DND-41 (cell line): ENCODE data around the gene PIK3CB.

ENCODE experiments used
- CTCF ChIP-seq: IDR thresholded peaks from 2 replicates; pipeline ENCODE4 v1.5.1; 2012; ENCODE audit warnings: borderline replicate concordance, low read length, moderate library complexity, mild to moderate bottlenecking; ENCODE audit not compliant: poor library complexity, severe bottlenecking; ENCODE audit errors: extremely low read depth
- EZH2 ChIP-seq: IDR thresholded peaks from 3 replicates; pipeline ENCODE4 v1.6.1; 2012; ENCODE audit warnings: borderline replicate concordance, low read depth, mild to moderate bottlenecking, moderate library complexity, low read length, inconsistent platforms; ENCODE audit not compliant: severe bottlenecking

DNA sequence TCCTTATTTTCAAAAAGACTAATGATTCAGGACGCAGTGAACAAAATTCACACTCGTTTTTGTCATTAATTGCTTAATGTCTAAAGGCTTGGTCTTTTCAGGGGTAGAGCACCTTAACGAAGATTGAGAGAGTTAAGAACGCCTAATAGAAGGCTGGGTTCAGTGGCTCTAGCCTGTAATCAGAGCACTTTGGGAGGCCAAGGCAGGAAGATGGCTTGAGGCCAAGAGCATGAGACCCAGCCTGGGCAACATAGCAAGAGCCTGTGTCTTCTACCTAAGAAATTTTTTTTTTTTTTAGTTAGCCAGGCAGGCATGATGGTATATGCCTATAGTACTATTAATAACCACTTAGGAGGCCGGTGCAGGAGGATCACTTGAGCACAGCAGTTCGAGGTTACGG, 7.5 kb downstream of the PIK3CB start:
- TF ChIP-seq CTCF (no peak), EZH2 (no peak)
